Activated naive CD8-positive, alpha-beta T cell treated with anti-CD3 and anti-CD28 coated beads for 36 hours (primary cell): ENCODE measurements around the gene GUSB. TPM values are rescaled to one million over a fixed set of nuclear protein-coding genes. Genes with fewer than 3 reads are reported as not detected.
"Not testable (repeated sequence)": the region's sequence is repeated elsewhere in the genome, so short reads cannot be mapped to it uniquely, and the experiment has no call there.

Source experiments
- DNase-seq: peaks from one replicate; pipeline ENCODE4 v3.0.0; 2021
- H3K27ac Mint-ChIP-seq: one replicate; pipeline ENCODE4 v1.8.0; 2022; ENCODE audit warnings: mild to moderate bottlenecking, moderate library complexity, mixed read lengths
- H3K27me3 Mint-ChIP-seq: one replicate; pipeline ENCODE4 v1.8.0; 2022; ENCODE audit warnings: mild to moderate bottlenecking, mixed read lengths
- H3K36me3 Mint-ChIP-seq: one replicate; pipeline ENCODE4 v1.8.0; 2021; ENCODE audit warnings: mild to moderate bottlenecking, mixed read lengths
- H3K4me1 Mint-ChIP-seq: one replicate; pipeline ENCODE4 v1.8.0; 2021; ENCODE audit warnings: mixed read lengths
- H3K4me3 Mint-ChIP-seq: one replicate; pipeline ENCODE4 v1.8.0; 2022; ENCODE audit warnings: mild to moderate bottlenecking, moderate library complexity, mixed read lengths
- H3K9me3 Mint-ChIP-seq: one replicate; pipeline ENCODE4 v1.8.0; 2022; ENCODE audit warnings: mixed read lengths
- total RNA-seq, 2 experiments: library from RNA; stranded (reverse); gene quantifications; one replicate each; pipeline ENCODE4 v1.2.3, GENCODE V29; 2021

GUSB gene
- total RNA-seq, 2 experiments from 2014 or later, result 49.2 to 49.9 TPM

- DNase-seq, result no peak
- Mint-ChIP-seq H3K4me3 (no peak overlapping the region), H3K27me3 (no peaks in the 10 kb centered on the region), H3K36me3 (peaks cover 30% of the 10 kb centered on the region), H3K4me1 (no peaks in the 10 kb centered on the region), H3K27ac (no peak overlapping the region), H3K9me3 (no peaks in the 10 kb centered on the region)
These were observed 20.0 kb downstream of the GUSB start for GRCh38 chr7:65962033-65962432.

- no peaks in the 10 kb centered on the region for H3K27me3 Mint-ChIP-seq
- peaks cover 25% of the 10 kb centered on the region for H3K36me3 Mint-ChIP-seq
- H3K27ac Mint-ChIP-seq, result no peak overlapping the region
- H3K9me3 Mint-ChIP-seq, result no peaks in the 10 kb centered on the region
- no peak for DNase-seq
- no peaks in the 10 kb centered on the region for H3K4me1 Mint-ChIP-seq
- H3K4me3 Mint-ChIP-seq, result no peak overlapping the region
These were observed 21.5 kb downstream of the GUSB start for GRCh38 chr7:65960351-65961074.

- no peaks in the 10 kb centered on the region for H3K4me1 Mint-ChIP-seq
- peaks cover 13% of the 10 kb centered on the region for H3K36me3 Mint-ChIP-seq
- H3K27ac Mint-ChIP-seq, result no peak overlapping the region
- DNase-seq, result no peak
- H3K4me3 Mint-ChIP-seq, result no peak overlapping the region
- H3K9me3 Mint-ChIP-seq, result no peaks in the 10 kb centered on the region
- H3K27me3 Mint-ChIP-seq, result no peaks in the 10 kb centered on the region
These were observed 26.3 kb downstream of the GUSB start for GRCh38 chr7:65955718-65956117.

GRCh38 chr7:65953890-65954450 is 28.0 kb downstream of the GUSB start:
- Mint-ChIP-seq H3K4me1 (no peaks in the 10 kb centered on the region), H3K36me3 (peaks cover 9% of the 10 kb centered on the region), H3K27ac (no peak overlapping the region), H3K4me3 (no peak overlapping the region), H3K9me3 (no peaks in the 10 kb centered on the region), H3K27me3 (no peaks in the 10 kb centered on the region)
- no peak for DNase-seq

- H3K4me3 Mint-ChIP-seq, result no peak overlapping the region
- H3K27ac Mint-ChIP-seq, result no peak overlapping the region
- no peaks in the 10 kb centered on the region for H3K9me3 Mint-ChIP-seq
- H3K36me3 Mint-ChIP-seq, result peaks cover 5% of the 10 kb centered on the region
- no peak for DNase-seq
- no peaks in the 10 kb centered on the region for H3K27me3 Mint-ChIP-seq
- no peaks in the 10 kb centered on the region for H3K4me1 Mint-ChIP-seq
These were observed 28.9 kb downstream of the GUSB start for GRCh38 chr7:65953001-65953720.

- H3K27me3 Mint-ChIP-seq, result no peaks in the 10 kb centered on the region
- no peak for DNase-seq
- peaks cover 2% of the 10 kb centered on the region for H3K36me3 Mint-ChIP-seq
- H3K9me3 Mint-ChIP-seq, result no peaks in the 10 kb centered on the region
- H3K4me1 Mint-ChIP-seq, result no peaks in the 10 kb centered on the region
- H3K4me3 Mint-ChIP-seq, result no peak overlapping the region
- H3K27ac Mint-ChIP-seq, result no peak overlapping the region
These were observed 30.0 kb downstream of the GUSB start for GRCh38 chr7:65951837-65952578.

GRCh38 chr7:65946904-65947303 is 35.1 kb downstream of the GUSB start:
- Mint-ChIP-seq H3K4me3 (no peak overlapping the region), H3K36me3 (no peaks in the 10 kb centered on the region), H3K4me1 (no peaks in the 10 kb centered on the region), H3K9me3 (no peaks in the 10 kb centered on the region), H3K27me3 (no peaks in the 10 kb centered on the region), H3K27ac (no peak overlapping the region)
- DNase-seq, result no peak

- H3K4me3 Mint-ChIP-seq, result not testable (repeated sequence)
These were observed 36.2 kb downstream of the GUSB start for GRCh38 chr7:65945787-65946186.

GRCh38 chr7:65938336-65938895 is 43.6 kb downstream of the GUSB start:
- H3K27ac Mint-ChIP-seq, result no peak overlapping the region
- no peaks in the 10 kb centered on the region for H3K4me1 Mint-ChIP-seq
- peaks cover 33% of the 10 kb centered on the region for H3K36me3 Mint-ChIP-seq
- no peaks in the 10 kb centered on the region for H3K27me3 Mint-ChIP-seq
- H3K9me3 Mint-ChIP-seq, result peaks cover 7% of the 10 kb centered on the region
- DNase-seq, result no peak
- H3K4me3 Mint-ChIP-seq, result no peak overlapping the region

More at GRCh38 chr7:65945787-65946186, 36.2 kb downstream of the GUSB start:
- not testable (repeated sequence) for H3K27me3 Mint-ChIP-seq, H3K36me3 Mint-ChIP-seq, H3K4me1 Mint-ChIP-seq, DNase-seq, H3K27ac Mint-ChIP-seq, H3K9me3 Mint-ChIP-seq

GRCh38 chr7:65937296-65937695 is 44.7 kb downstream of the GUSB start:
- H3K27ac Mint-ChIP-seq, result no peak overlapping the region
- no peak for DNase-seq
- peaks cover 7% of the 10 kb centered on the region for H3K9me3 Mint-ChIP-seq
- no peaks in the 10 kb centered on the region for H3K27me3 Mint-ChIP-seq
- H3K4me3 Mint-ChIP-seq, result no peak overlapping the region
- H3K4me1 Mint-ChIP-seq, result peaks cover 2% of the 10 kb centered on the region
- H3K36me3 Mint-ChIP-seq, result peaks cover 37% of the 10 kb centered on the region

- Mint-ChIP-seq H3K9me3 (peaks cover 7% of the 10 kb centered on the region), H3K4me3 (no peak overlapping the region), H3K4me1 (peaks cover 16% of the 10 kb centered on the region), H3K27me3 (no peaks in the 10 kb centered on the region), H3K36me3 (peaks cover 30% of the 10 kb centered on the region), H3K27ac (no peak overlapping the region)
- no peak for DNase-seq
These were observed 50.3 kb downstream of the GUSB start for GRCh38 chr7:65931685-65932084.

GRCh38 chr7:65927489-65928448 is 54.2 kb downstream of the GUSB start:
- DNase-seq, result no peak
- H3K36me3 Mint-ChIP-seq, result peaks cover 26% of the 10 kb centered on the region
- no peaks in the 10 kb centered on the region for H3K9me3 Mint-ChIP-seq
- no peak overlapping the region for H3K4me3 Mint-ChIP-seq
- no peak overlapping the region for H3K27ac Mint-ChIP-seq
- no peaks in the 10 kb centered on the region for H3K27me3 Mint-ChIP-seq
- H3K4me1 Mint-ChIP-seq, result peaks cover 16% of the 10 kb centered on the region

GRCh38 chr7:65926588-65926987 is 55.4 kb downstream of the GUSB start:
- peaks cover 14% of the 10 kb centered on the region for H3K4me1 Mint-ChIP-seq
- H3K27ac Mint-ChIP-seq, result no peak overlapping the region
- DNase-seq, result no peak
- peaks cover 24% of the 10 kb centered on the region for H3K36me3 Mint-ChIP-seq
- no peaks in the 10 kb centered on the region for H3K27me3 Mint-ChIP-seq
- H3K9me3 Mint-ChIP-seq, result no peaks in the 10 kb centered on the region
- H3K4me3 Mint-ChIP-seq, result no peak overlapping the region

GRCh38 chr7:65925040-65925439 is 57.0 kb downstream of the GUSB start:
- H3K36me3 Mint-ChIP-seq, result peaks cover 26% of the 10 kb centered on the region
- DNase-seq, result no peak
- H3K4me3 Mint-ChIP-seq, result no peak overlapping the region
- no peaks in the 10 kb centered on the region for H3K9me3 Mint-ChIP-seq
- H3K4me1 Mint-ChIP-seq, result peaks cover 11% of the 10 kb centered on the region
- no peaks in the 10 kb centered on the region for H3K27me3 Mint-ChIP-seq
- H3K27ac Mint-ChIP-seq, result no peak overlapping the region
